ENCODE measurements around the gene ARHGAP45. TPM values are rescaled to one million over a fixed set of nuclear protein-coding genes. Genes with fewer than 3 reads are reported as not detected.
A peak's percentile ranks its signal among the peaks of the same experiment; 100 is the strongest.

ARHGAP45 gene
- total RNA-seq, 2 experiments from 2014 or later = 861 to 878 TPM

DNA sequence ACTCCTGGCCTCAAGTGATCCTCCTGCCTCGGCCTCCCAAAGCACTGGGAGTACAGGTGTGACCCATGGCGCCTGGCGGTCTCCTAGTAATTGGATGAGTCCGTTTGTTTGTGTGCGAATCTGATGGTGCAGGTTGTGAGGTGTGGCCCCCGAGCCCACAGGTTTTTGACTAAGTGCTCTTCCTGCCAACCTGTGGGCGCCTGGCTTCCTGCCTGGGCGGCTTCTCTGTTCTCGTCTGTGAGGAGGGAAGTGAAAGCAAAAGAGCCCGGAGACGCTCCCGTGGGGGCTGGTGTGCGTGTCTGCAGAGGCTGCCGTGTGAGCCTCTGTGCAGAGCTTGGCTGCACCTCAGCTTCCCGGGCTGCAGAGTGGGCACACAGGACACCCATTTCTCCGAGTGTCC lies 10.0 kb downstream of the ARHGAP45 start:
- TF ChIP-seq, protein P1, sequence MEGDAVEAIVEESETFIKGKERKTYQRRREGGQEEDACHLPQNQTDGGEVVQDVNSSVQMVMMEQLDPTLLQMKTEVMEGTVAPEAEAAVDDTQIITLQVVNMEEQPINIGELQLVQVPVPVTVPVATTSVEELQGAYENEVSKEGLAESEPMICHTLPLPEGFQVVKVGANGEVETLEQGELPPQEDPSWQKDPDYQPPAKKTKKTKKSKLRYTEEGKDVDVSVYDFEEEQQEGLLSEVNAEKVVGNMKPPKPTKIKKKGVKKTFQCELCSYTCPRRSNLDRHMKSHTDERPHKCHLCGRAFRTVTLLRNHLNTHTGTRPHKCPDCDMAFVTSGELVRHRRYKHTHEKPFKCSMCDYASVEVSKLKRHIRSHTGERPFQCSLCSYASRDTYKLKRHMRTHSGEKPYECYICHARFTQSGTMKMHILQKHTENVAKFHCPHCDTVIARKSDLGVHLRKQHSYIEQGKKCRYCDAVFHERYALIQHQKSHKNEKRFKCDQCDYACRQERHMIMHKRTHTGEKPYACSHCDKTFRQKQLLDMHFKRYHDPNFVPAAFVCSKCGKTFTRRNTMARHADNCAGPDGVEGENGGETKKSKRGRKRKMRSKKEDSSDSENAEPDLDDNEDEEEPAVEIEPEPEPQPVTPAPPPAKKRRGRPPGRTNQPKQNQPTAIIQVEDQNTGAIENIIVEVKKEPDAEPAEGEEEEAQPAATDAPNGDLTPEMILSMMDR (IDR thresholded peaks at IDR 0.05) = no peak
- POLR2A ChIA-PET = interaction anchor here (0.6 to 21.0 kb wide), 16 partner anchors 4 to 192 kb away, joined by 3 to 1253 read pairs (median 5); partner anchors contain the start of genes ABCA7, ARHGAP45, CIRBP and CNN2
- Histone ChIP-seq H3K4me3 (ENCODE audit: low read length) (peak overlapping the region; percentile 86), H3K27ac (ENCODE audit: low read depth in 1 of 2, low read length in 2 of 2) (peak overlapping the region; percentile 83 to 96), H3K36me3 (ENCODE audit: insufficient read depth, low read length) (peaks cover 78% of the 10 kb centered on the region), H3K9me3 (ENCODE audit: control insufficient read depth in 1 of 2, insufficient read depth in 1 of 2, low read length in 2 of 2) (no peaks in the 10 kb centered on the region), H3K4me1 (ENCODE audit: insufficient read depth, low read length) (peaks cover 91% of the 10 kb centered on the region), H3K27me3 (ENCODE audit: control insufficient read depth in 1 of 2, insufficient read depth in 2 of 2, low read length in 2 of 2) (no peaks in the 10 kb centered on the region)
- peaks cover 61% of the 10 kb centered on the region for H3K4me1 Mint-ChIP-seq (ENCODE audit: low read depth)
- ATAC-seq (ENCODE audit: poor library complexity) = peak; percentile 65
- intact Hi-C loops (cut with DNase I, micrococcal nuclease) = loop anchor here (1.0 to 5.0 kb wide), 4 partner anchors 10 to 175 kb away; partner anchors contain the start of gene ARHGAP45 (in 1 of the 2)
- CTCF ChIA-PET = interaction anchor here (0.7 to 3.8 kb wide), 4 partner anchors 11 to 117 kb away, joined by 3 to 24 read pairs (median 7); partner anchors contain the start of gene ABCA7
- peak; percentile 85 to 98 (median 94) for DNase-seq
- H3K4me3 Mint-ChIP-seq = peak overlapping the region; percentile 98
- H3K27me3 Mint-ChIP-seq = peaks cover 4% of the 10 kb centered on the region
- no peaks in the 10 kb centered on the region for H3K9me3 Mint-ChIP-seq
- H3K27ac Mint-ChIP-seq = peak overlapping the region; percentile 98
- peaks cover 87% of the 10 kb centered on the region for H3K36me3 Mint-ChIP-seq (ENCODE audit: low read depth)

DNA sequence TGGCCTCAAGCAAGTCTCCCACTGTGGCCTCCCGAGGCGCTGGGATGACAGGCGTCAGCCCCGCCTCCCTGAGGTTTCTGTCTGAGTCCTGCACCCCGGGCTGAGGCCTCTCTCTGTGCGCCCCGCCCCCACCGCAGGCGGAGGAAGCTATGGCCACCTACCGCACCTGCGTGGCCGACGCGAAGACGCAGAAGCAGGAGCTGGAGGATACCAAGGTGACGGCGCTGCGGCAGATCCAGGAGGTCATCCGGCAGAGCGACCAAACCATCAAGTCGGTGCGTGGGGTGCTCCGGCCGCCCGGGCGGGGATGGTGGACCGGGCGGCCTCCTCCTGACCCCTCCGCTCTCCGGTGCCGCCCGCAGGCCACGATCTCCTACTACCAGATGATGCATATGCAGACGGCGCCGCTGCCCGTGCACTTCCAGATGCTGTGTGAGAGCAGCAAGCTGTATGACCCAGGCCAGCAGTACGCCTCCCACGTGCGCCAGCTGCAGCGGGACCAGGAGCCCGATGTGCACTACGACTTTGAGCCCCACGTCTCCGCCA lies 12.7 kb downstream of the ARHGAP45 start:
- ChIA-PET POLR2A (interaction anchor here (1.3 to 21.0 kb wide), 7 partner anchors 3 to 58 kb away, joined by 4 to 1253 read pairs (median 154); partner anchors contain the start of genes ABCA7, ARHGAP45, CNN2 and RNU6-2), CTCF (interaction anchor here (0.7 to 3.8 kb wide), 5 partner anchors 8 to 23 kb away, joined by 3 to 24 read pairs (median 4); no protein-coding TSS in a partner anchor)
- ATAC-seq (ENCODE audit: poor library complexity) (no peak), DNase-seq (peak in 11 of 14 experiments; percentile 44 to 83 (median 72))
- Histone ChIP-seq H3K36me3 (ENCODE audit: insufficient read depth, low read length) (peaks cover 77% of the 10 kb centered on the region), H3K27me3 (ENCODE audit: control insufficient read depth in 1 of 2, insufficient read depth in 2 of 2, low read length in 2 of 2) (no peaks in the 10 kb centered on the region), H3K4me3 (ENCODE audit: low read length) (peak overlapping the region; percentile 86), H3K27ac (ENCODE audit: low read depth in 1 of 2, low read length in 2 of 2) (peak overlapping the region; percentile 9 to 56), H3K4me1 (ENCODE audit: insufficient read depth, low read length) (peaks cover 90% of the 10 kb centered on the region), H3K9me3 (ENCODE audit: control insufficient read depth in 1 of 2, insufficient read depth in 1 of 2, low read length in 2 of 2) (no peaks in the 10 kb centered on the region)
- Mint-ChIP-seq H3K4me3 (peak overlapping the region; percentile 98), H3K36me3 (ENCODE audit: low read depth) (peaks cover 85% of the 10 kb centered on the region), H3K27ac (peak overlapping the region; percentile 98), H3K9me3 (no peaks in the 10 kb centered on the region), H3K27me3 (peaks cover 4% of the 10 kb centered on the region), H3K4me1 (ENCODE audit: low read depth) (peaks cover 49% of the 10 kb centered on the region)
- intact Hi-C loops (cut with DNase I, micrococcal nuclease) = loop anchor here in 1 of 2 experiments (5.0 kb wide), 1 partner anchor 173 kb away; no protein-coding TSS in a partner anchor
- TF ChIP-seq, protein P1 (IDR thresholded peaks at IDR 0.05) = no peak

DNA sequence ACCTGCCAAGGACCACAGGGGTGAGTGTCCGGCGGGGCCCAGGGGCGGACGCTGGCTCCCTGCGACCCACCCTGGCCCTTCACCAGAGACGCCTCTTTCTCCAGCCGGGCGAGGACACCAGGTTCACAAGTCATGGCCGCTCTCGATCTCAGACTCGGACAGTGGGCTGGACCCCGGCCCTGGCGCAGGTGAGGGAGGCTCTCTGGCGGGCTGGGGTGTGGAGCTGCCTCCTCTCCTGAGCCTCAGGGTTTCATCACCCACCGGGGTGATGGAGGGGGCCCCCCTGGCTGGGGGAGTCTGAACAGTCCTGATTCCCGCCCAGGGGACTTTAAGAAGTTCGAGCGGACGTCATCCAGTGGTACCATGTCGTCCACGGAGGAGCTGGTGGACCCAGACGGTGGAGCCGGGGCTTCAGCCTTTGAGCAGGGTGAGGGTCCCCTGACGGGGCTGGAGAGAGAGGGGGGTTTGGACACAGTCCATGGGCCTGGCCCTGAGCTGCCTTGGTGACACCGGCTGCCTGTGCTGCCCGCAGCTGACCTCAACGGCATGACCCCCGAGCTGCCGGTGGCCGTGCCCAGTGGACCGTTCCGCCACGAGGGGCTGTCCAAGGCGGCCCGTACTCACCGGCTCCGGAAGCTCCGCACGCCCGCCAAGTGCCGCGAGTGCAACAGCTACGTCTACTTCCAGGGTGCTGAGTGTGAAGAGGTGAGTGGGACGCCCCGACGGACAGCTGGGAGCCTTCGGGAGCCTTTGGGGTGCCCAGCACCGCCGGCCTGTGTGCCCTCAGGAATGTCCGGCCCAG lies 13.6 kb downstream of the ARHGAP45 start:
- Histone ChIP-seq H3K4me3 (ENCODE audit: low read length) (peak overlapping the region; percentile 86), H3K36me3 (ENCODE audit: insufficient read depth, low read length) (peaks cover 78% of the 10 kb centered on the region), H3K9me3 (ENCODE audit: control insufficient read depth in 1 of 2, insufficient read depth in 1 of 2, low read length in 2 of 2) (no peaks in the 10 kb centered on the region), H3K4me1 (ENCODE audit: insufficient read depth, low read length) (peaks cover 89% of the 10 kb centered on the region), H3K27ac (ENCODE audit: low read depth in 1 of 2, low read length in 2 of 2) (peak overlapping the region; percentile 22 to 56), H3K27me3 (ENCODE audit: control insufficient read depth in 1 of 2, insufficient read depth in 2 of 2, low read length in 2 of 2) (no peaks in the 10 kb centered on the region)
- intact Hi-C loops (cut with DNase I, micrococcal nuclease) = no loop called here
- Mint-ChIP-seq H3K27me3 (peaks cover 4% of the 10 kb centered on the region), H3K4me3 (peak overlapping the region; percentile 60), H3K27ac (peak overlapping the region; percentile 98), H3K36me3 (ENCODE audit: low read depth) (peaks cover 89% of the 10 kb centered on the region), H3K9me3 (no peaks in the 10 kb centered on the region), H3K4me1 (ENCODE audit: low read depth) (peaks cover 53% of the 10 kb centered on the region)
- ChIA-PET POLR2A (interaction anchor here (1.0 to 21.0 kb wide), 10 partner anchors 2 to 78 kb away, joined by 4 to 1253 read pairs (median 8); partner anchors contain the start of genes ABCA7, ARHGAP45, CNN2 and GPX4), CTCF (interaction anchor here (1.0 to 3.8 kb wide), 7 partner anchors 7 to 164 kb away, joined by 3 to 24 read pairs (median 6); no protein-coding TSS in a partner anchor)
- TF ChIP-seq, protein P1 (IDR thresholded peaks at IDR 0.05) = no peak
- peak in 3 of 14 experiments; percentile 10 to 55 (median 33) for DNase-seq
- ATAC-seq (ENCODE audit: poor library complexity) = no peak

Data from CD4-positive, alpha-beta T cell (primary cell).